ENCODE data around the gene ADIPOR2.
"Not testable (repeated sequence)": the region's sequence is repeated elsewhere in the genome, so short reads cannot be mapped to it uniquely, and the experiment has no call there.

GRCh38 chr12:1733712-1734111 is 42.8 kb downstream of the ADIPOR2 start:
- not testable (repeated sequence) for TF ChIP-seq SUZ12 (IDR thresholded peaks at IDR 0.05; ENCODE audit: extremely low read depth, insufficient read depth, insufficient read length); ZNF274 (IDR thresholded peaks at IDR 0.05; ENCODE audit: low read depth, low read length); YY1 (IDR thresholded peaks at IDR 0.05; ENCODE audit: insufficient read depth, insufficient read length)
